Measurements from ENCODE around the gene ITIH4. TPM values are rescaled to one million over a fixed set of nuclear protein-coding genes. Genes with fewer than 3 reads are reported as not detected.
"Not testable (repeated sequence)": the region's sequence is repeated elsewhere in the genome, so short reads cannot be mapped to it uniquely, and the experiment has no call there.

The ITIH4 gene
- total RNA-seq, 1 donor from 2014 or later, result 26.9 TPM

DNA sequence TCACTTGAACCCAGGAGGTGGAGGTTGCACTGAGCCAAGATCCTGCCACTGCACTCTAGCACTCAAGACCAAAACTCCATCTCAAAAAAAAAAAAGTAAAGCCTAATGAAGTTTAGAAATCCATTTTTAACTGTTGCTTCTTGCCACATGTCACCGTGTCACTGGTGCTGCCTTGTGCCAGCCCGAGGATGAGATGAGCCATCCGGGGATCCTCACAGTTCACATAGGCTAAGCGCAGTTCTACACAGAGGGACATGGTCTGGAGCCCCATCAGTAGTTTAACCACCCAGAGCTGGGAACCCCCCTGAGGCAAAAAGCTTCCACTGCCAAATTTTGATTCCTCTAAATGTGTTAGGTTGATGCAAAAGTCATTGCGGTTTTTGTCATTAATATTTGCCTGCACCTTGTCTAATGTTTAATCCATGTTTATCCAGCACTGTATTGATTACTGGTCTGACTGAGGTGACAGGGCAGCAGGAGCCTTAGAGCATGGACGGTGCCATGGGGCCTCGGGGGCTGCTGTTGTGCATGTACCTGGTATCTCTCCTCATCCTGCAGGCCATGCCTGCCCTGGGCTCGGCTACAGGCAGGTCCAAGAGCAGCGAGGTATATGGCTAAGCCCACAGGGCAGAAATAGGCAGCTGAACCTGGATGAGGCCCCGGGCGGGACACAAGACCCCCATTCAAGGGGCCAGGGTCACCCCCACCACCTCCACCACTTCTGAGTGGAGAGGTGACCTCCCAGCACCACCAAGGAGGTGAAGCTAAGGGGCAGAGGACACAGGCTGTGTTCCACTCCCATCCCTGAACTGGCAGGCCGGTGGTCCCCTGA lies 53.1 kb downstream of the ITIH4 start, which contains the start of gene ITIH1:
ITIH1 (plus strand) TSS at position 473 of the 832 bp plus-strand sequence; CDS start at position 490, 17 bp downstream.
- intact Hi-C loops (cut with DNase I), result no loop called here
- TF ChIP-seq, protein P1, sequence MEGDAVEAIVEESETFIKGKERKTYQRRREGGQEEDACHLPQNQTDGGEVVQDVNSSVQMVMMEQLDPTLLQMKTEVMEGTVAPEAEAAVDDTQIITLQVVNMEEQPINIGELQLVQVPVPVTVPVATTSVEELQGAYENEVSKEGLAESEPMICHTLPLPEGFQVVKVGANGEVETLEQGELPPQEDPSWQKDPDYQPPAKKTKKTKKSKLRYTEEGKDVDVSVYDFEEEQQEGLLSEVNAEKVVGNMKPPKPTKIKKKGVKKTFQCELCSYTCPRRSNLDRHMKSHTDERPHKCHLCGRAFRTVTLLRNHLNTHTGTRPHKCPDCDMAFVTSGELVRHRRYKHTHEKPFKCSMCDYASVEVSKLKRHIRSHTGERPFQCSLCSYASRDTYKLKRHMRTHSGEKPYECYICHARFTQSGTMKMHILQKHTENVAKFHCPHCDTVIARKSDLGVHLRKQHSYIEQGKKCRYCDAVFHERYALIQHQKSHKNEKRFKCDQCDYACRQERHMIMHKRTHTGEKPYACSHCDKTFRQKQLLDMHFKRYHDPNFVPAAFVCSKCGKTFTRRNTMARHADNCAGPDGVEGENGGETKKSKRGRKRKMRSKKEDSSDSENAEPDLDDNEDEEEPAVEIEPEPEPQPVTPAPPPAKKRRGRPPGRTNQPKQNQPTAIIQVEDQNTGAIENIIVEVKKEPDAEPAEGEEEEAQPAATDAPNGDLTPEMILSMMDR (IDR thresholded peaks at IDR 0.05), result no peak
- H3K4me1 ChIP-seq, result no peaks in the 10 kb centered on the region
- H3K27ac ChIP-seq, result no peak within 1 kb of the TSS
- H3K9me3 ChIP-seq, result no peaks in the 10 kb centered on the region
- ATAC-seq (no peak), DNase-seq (peak; percentile 61)
- H3K36me3 ChIP-seq, result no peaks in the 10 kb centered on the region
- H3K4me3 ChIP-seq, result no peak within 1 kb of the TSS
- no peaks in the 10 kb centered on the region for H3K27me3 ChIP-seq

DNA sequence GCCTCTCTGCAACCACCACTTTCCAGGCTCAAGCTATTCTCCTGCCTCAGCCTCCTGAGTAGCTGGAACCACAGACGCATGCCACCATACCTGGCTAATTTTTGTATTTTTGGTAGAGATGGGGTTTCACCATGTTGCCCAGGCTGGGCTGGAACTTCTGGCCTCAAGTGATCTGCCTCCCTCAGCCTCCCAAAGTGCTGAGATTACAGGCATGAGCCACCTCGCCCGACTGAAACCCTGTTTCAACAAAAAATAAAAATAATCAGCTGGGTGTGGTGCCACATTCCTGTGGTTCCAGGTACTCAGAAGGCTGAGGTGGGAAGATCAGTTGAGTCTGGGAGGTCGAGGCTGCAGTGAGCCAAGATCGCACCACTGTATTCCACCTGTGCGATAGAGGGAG lies 54.0 kb downstream of the ITIH4 start:
- H3K4me3 ChIP-seq; H3K27me3 ChIP-seq; ATAC-seq; H3K27ac ChIP-seq; H3K9me3 ChIP-seq; intact Hi-C loops (cut with DNase I); H3K36me3 ChIP-seq; H3K4me1 ChIP-seq: not testable (repeated sequence)
- peak; percentile 21 for DNase-seq

DNA sequence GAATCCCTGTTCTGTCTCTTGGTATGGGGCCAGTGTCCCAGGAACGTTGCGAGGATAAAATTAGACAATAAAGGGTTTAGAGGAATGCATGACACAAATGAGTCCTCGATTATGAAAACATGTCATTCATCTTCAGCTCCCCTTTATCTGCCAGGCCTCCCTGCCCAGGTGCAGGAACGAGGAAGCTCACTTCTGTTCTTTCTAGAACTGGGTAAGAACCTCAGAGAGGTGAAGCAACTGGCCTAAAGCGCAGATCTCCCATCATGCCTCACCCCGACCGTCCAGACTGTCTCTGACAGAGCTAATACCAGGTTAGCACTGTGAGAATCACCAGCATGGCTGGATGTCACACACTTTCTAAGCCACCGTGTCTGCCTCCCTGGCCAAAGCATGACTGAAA lies 54.6 kb downstream of the ITIH4 start:
- no peaks in the 10 kb centered on the region for H3K36me3 ChIP-seq
- H3K4me3 ChIP-seq, result no peak overlapping the region
- TF ChIP-seq, protein P1 (IDR thresholded peaks at IDR 0.05), result no peak
- H3K9me3 ChIP-seq, result no peaks in the 10 kb centered on the region
- peaks cover 5% of the 10 kb centered on the region for H3K4me1 ChIP-seq
- H3K27me3 ChIP-seq, result no peaks in the 10 kb centered on the region
- H3K27ac ChIP-seq, result no peak overlapping the region
- no peak for ATAC-seq
- DNase-seq, result no peak
- intact Hi-C loops (cut with DNase I), result no loop called here

DNA sequence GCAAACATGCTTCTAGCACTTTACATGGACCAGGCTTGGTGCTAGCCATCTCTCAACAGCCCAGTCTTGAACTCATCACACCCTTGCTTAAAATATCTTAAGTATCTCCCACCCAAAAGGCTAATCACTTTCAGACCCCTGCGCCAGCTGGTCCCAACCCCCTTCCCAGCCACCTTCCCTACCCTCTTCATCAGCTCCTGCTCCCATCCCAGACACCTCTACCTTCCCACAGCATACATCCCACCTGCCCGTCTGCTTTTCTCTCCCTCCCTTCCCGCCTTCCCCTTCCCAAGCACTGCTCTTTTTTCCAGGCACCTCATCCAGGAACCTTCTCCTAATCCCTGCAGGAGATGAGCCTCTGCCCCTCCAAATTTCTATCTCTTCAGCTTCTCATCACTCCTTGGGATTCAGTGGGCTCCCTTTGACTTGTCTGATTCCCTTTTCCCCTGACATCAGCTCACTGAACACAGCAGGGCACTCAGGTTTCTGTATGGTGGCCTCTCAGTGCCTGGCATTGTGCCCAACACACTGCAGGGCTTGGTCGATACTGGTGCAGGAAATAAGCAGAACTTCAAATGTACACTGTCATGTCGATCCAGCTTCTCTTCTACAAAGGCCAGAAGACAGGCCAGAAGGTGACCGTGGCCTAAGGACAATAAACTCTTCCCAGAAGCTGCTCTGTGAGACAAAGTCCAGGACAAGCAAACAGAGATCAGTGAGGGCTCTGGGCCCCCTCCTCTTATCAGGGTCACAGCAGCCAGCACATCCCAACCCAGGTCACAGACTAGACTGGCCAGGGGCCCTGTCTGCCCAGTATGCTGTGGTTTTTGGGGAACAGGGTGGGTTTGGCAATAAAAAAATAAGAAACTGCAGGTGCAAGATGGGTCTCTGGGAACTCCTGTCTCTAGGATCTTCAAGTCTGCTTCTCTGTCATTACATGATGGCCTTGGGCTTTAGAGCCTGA lies 55.3 kb downstream of the ITIH4 start:
- intact Hi-C loops (cut with DNase I), result no loop called here
- Histone ChIP-seq H3K36me3 (no peaks in the 10 kb centered on the region), H3K4me3 (no peak overlapping the region), H3K4me1 (peaks cover 5% of the 10 kb centered on the region), H3K9me3 (no peaks in the 10 kb centered on the region), H3K27me3 (no peaks in the 10 kb centered on the region), H3K27ac (no peak overlapping the region)
- DNase-seq (peak; percentile 40), ATAC-seq (no peak)
- TF ChIP-seq, protein P1 (IDR thresholded peaks at IDR 0.05), result no peak

DNA sequence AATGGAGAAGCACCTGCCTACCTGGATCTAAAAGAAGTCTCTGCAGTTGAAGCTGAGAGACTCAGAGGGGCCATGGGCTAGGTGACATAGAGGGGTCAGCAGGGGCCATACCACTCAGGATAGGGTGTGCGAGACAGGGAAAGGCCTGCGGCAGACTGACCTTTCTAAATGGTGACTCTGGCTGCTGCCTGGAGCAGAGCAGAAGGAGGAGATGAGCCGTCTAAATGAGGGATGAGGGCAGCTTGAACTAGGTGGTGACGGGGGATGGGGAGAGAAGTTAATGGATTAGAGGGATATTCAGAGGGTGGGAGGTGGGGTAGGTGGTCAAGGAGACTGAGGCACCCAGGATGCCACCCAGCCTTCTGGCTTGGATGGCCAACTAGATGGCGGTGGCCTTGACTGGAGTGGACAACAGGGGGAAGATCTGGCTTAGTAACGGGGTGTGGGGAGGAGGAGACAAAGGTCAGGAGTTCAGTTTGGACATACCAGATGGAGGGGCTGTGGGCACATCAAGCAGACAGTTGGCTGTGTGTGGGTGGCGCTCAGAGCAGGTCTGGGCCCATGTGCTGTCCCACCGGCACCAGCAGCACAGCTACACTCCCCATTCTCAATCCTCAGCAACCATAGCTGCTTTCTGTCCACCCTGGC lies 56.3 kb downstream of the ITIH4 start:
- Histone ChIP-seq H3K9me3 (no peaks in the 10 kb centered on the region), H3K4me1 (peaks cover 14% of the 10 kb centered on the region), H3K27ac (no peak overlapping the region), H3K27me3 (no peaks in the 10 kb centered on the region), H3K4me3 (no peak overlapping the region), H3K36me3 (no peaks in the 10 kb centered on the region)
- DNase-seq (peak; percentile 29), ATAC-seq (no peak)
- intact Hi-C loops (cut with DNase I), result no loop called here
- TF ChIP-seq, protein P1 (IDR thresholded peaks at IDR 0.05), result no peak

Data from upper lobe of right lung (tissue), 1 donor.